ENCODE results near the gene RAB11B.

- TF ChIP-seq CTCF (IDR thresholded peaks at IDR 0.05) (no peak), POLR2A (IDR thresholded peaks at IDR 0.05) (no peak)
Measured at GRCh38 chr19:8399681-8400188, 9.6 kb downstream of the RAB11B start.
